Testis (tissue), 2 donors: ENCODE measurements around the gene CTF1.

Experiments
- POLR2A ChIP-seq: fragments of 450-650 bp; IDR thresholded peaks from one replicate; pipeline ENCODE4 v1.6.1; 2017; ENCODE audit warnings: antibody characterized with exemption, mild to moderate bottlenecking, moderate library complexity
- TF ChIP-seq, protein P1 (sequence below), 3 experiments: fragments of 450-650 bp in 2 of 3; fragments of 200-600 bp in 1 of 3; sonication (generic) in 1 of 3; IDR thresholded peaks; one replicate each; pipeline ENCODE4 v1.5.1; 2016 to 2019; ENCODE audit warnings: antibody characterized with exemption in 3 of 3, mild to moderate bottlenecking in 2 of 3, moderate library complexity in 1 of 3

DNA sequence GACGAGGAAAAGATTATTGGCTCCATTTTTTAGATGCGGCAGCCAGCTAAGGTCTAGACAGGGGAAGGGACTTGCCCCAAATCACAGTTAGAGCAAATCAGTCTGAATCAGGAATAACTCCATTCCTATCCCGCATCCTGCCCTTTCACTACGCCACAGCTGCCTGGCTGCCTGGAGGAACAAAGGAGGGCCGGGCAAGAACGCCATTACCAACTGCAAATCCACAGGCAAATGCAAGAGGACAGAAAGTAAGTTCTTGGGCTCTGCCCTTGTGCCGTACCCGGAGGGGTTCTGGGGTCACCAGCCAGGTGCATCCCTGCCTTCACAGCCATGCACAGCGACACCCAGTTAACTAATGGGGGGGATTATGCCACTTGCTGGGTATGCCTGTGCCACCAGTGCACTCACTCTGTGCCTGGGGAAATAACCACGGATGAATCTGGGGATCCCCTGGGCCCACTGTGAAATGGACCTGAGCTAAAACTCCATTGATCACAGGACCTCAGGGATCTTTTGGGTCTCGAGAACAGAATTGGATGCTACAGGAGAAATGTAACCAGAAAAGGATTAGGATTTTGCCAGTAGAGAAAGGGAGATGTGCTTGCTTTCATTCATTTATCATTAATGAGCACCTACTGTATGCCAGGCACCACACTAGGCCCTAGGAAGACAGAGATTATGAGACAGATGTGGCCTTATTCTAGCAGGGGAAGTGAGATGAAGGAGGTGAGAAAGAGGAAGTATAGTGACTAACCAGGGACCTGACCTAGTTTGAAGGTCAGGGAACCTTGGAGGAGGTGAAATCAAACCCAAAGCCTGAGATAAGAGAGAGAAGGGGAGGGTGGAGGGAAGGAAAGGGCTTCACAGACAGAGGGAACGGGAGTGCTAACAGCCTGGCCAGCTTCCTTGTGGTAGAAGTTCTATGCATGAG, 20.3 kb upstream of the CTF1 start:
- TF ChIP-seq, protein P1, sequence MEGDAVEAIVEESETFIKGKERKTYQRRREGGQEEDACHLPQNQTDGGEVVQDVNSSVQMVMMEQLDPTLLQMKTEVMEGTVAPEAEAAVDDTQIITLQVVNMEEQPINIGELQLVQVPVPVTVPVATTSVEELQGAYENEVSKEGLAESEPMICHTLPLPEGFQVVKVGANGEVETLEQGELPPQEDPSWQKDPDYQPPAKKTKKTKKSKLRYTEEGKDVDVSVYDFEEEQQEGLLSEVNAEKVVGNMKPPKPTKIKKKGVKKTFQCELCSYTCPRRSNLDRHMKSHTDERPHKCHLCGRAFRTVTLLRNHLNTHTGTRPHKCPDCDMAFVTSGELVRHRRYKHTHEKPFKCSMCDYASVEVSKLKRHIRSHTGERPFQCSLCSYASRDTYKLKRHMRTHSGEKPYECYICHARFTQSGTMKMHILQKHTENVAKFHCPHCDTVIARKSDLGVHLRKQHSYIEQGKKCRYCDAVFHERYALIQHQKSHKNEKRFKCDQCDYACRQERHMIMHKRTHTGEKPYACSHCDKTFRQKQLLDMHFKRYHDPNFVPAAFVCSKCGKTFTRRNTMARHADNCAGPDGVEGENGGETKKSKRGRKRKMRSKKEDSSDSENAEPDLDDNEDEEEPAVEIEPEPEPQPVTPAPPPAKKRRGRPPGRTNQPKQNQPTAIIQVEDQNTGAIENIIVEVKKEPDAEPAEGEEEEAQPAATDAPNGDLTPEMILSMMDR (IDR thresholded peaks at IDR 0.05), result no peak
- TF ChIP-seq POLR2A, result no peak
